Heart left ventricle (tissue), 16 donors: ENCODE data around the gene ZNF500. TPM values are rescaled to one million over a fixed set of nuclear protein-coding genes. Genes with fewer than 3 reads are reported as not detected.

ENCODE experiments used
- ATAC-seq, 4 donors: fragments of 200-7000 bp; cut with Tn5 transposase; one replicate each; pipeline ENCODE4 v1.9.1; 2020 to 2022; ENCODE audit warnings: moderate library complexity in 4 of 4, mild to moderate bottlenecking in 3 of 4, moderate number of reproducible peaks in 1 of 4
- DNase-seq, 5 donors: peaks; one replicate each; pipeline ENCODE4 v3.0.0-alpha.2; 2020
- H3K27ac ChIP-seq, 12 donors: fragments of 200-600 bp; sonication (generic) in 4 of 12; one replicate each; pipeline versions ENCODE4 v1.5.0 to v1.8.0; 2016 to 2022; ENCODE audit warnings: mild to moderate bottlenecking in 2 of 12
- H3K27me3 ChIP-seq, 9 donors: fragments of 200-600 bp; sonication (generic) in 2 of 9; one replicate each; pipeline versions ENCODE4 v1.5.1 to v1.8.0; 2016 to 2022; ENCODE audit warnings: mild to moderate bottlenecking in 3 of 9
- H3K36me3 ChIP-seq, 9 donors: fragments of 200-600 bp; sonication (generic) in 2 of 9; one replicate each; pipeline versions ENCODE4 v1.5.0 to v1.8.0; 2018 to 2022; ENCODE audit warnings: mild to moderate bottlenecking in 2 of 9
- H3K4me1 ChIP-seq, 12 donors: fragments of 200-600 bp; sonication (generic) in 4 of 12; one replicate each; pipeline versions ENCODE4 v1.5.0 to v1.8.0; 2016 to 2022; ENCODE audit warnings: mild to moderate bottlenecking in 3 of 12
- H3K4me3 ChIP-seq, 12 donors: fragments of 200-600 bp; sonication (generic) in 4 of 12; one replicate each; pipeline versions ENCODE4 v1.5.0 to v1.8.0; 2017 to 2022; ENCODE audit warnings: mild to moderate bottlenecking in 9 of 12, moderate library complexity in 4 of 12
- H3K9me3 ChIP-seq, 12 donors: fragments of 200-600 bp; sonication (generic) in 4 of 12; one replicate each; pipeline versions ENCODE4 v1.5.0 to v1.8.0; 2016 to 2022; ENCODE audit warnings: mild to moderate bottlenecking in 1 of 12
- POLR2A ChIP-seq, 2 donors: fragments of 450-650 bp; IDR thresholded peaks; one replicate each; pipeline ENCODE4 v1.6.1; 2017; ENCODE audit warnings: antibody characterized with exemption in 2 of 2, mild to moderate bottlenecking in 2 of 2, moderate library complexity in 2 of 2
- WGBS, 4 donors: extraction: QIAGEN DNeasy Blood & Tissue Kit in 2 of 4; methylation state at CpG; one replicate each; pipeline versions ENCODE4 v1.1.5 to v1.1.7; 2013 to 2018; 5-methylcytosine and 5-hydroxymethylcytosine counted together
- intact Hi-C, 10 donors: fragments of 100-400 bp; cut with DNase I; formaldehyde crosslinking; loops; one replicate each; pipeline versions ENCODE4 v1.11.1 to v1.14.2; 2022
- polyA plus RNA-seq, 2 donors: library from polyadenylated mRNA; stranded (reverse); fragments of 200-250 nt; gene quantifications; one replicate each; pipeline ENCODE4 v1.2.3, GENCODE V29; 2013
- total RNA-seq, 9 donors: library from RNA; depleted of rRNA in 2 of 9; stranded (reverse); fragments of >200 nt in 2 of 9; fragmentation: NEBNext Ultra II Directional in 3 of 9; extraction: Animal tissue kit (Norgen Biotek cat#: 25700) in 3 of 9; gene quantifications; one replicate each; pipeline versions ENCODE4 v1.1.0 to v1.2.4, GENCODE V29; 2016 to 2023
- TF ChIP-seq, protein P1 (sequence below), 12 donors: fragments of 200-600 bp; sonication (generic) in 4 of 12; IDR thresholded peaks; one replicate each; pipeline versions ENCODE4 v1.5.0 to v1.8.0; 2018 to 2022; ENCODE audit warnings: antibody characterized with exemption in 12 of 12, mild to moderate bottlenecking in 5 of 12
- donor health status: ischemic (EF 13 %, LVEDD 7.1; RV severe dilation, severe dysfunction).
- donor health status: healthy with polysubstance abuse.
- donor health status: DM: no; HTN: yes; CAD: no.
- donor health status: DM: no; HTN: no; CAD: no.
- donor health status: ischemic (EF 25% LVEDD 6.9; RV normal size, moderate dysfunction).
- donor health status: ischemic (EF 25% LVEDD 5.7; RV mildly dilated, moderate dysfunction).
- donor health status: healthy.
- donor health status: DM: yes; HTN: yes; CAD: no.
- donor health status: ischemic (EF 35%, LVEDD 5.7; RV mildly dilated, moderate dysfunction).
- donor health status: nonischemic (EF 11% LVEDD 7.7; RV severe dilation, severe dysfunction).
- donor health status: DM: yes; HTN: yes; CAD: no.
- donor health status: PGD.
- donor health status: ischemic (EF 29% LVEDD 5.4; RV normal size, mild dysfunction).
- donor health status: nonischemic (EF 23%, LVEDD 6.1; RV moderate dilation, normal function).

The ZNF500 gene
- total and polyA plus RNA-seq, 11 donors: 4.8 to 11.6 (median 6.5) TPM

DNA sequence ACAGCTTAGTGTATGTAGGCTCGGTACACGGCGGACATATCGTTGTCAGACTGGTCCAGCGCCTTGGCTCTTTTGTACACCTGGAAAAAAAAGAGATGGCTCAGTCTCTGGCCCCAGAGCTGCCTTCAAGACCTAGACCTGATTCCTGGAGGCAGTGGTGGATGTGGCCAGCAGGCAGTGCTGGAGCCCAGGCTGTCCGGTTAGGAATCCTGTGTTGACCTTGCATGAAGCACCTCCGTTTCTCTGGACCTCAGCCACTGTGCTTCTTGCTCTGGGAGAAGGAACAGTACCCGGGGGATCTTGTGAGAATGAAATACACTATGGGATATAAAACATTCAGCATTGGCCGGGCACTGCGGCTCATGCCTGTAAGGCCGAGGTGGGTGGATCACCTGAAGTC is 38.3 kb upstream of the ZNF500 start:
- ATAC-seq: peak; percentile 19 to 48 (median 29)
- TF ChIP-seq, protein P1, sequence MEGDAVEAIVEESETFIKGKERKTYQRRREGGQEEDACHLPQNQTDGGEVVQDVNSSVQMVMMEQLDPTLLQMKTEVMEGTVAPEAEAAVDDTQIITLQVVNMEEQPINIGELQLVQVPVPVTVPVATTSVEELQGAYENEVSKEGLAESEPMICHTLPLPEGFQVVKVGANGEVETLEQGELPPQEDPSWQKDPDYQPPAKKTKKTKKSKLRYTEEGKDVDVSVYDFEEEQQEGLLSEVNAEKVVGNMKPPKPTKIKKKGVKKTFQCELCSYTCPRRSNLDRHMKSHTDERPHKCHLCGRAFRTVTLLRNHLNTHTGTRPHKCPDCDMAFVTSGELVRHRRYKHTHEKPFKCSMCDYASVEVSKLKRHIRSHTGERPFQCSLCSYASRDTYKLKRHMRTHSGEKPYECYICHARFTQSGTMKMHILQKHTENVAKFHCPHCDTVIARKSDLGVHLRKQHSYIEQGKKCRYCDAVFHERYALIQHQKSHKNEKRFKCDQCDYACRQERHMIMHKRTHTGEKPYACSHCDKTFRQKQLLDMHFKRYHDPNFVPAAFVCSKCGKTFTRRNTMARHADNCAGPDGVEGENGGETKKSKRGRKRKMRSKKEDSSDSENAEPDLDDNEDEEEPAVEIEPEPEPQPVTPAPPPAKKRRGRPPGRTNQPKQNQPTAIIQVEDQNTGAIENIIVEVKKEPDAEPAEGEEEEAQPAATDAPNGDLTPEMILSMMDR (IDR thresholded peaks at IDR 0.05): peak in 9 of 12 donors; percentile 20 to 49 (median 35)
- no peak for TF ChIP-seq POLR2A (IDR thresholded peaks at IDR 0.05)
- intact Hi-C loops: loop anchor here in 4 of 10 donors (5.0 to 10.0 kb wide), 2 partner anchors 42 to 150 kb away; partner anchors contain the start of genes SEC14L5 (in 3 of the 4), GLYR1 (in 1 of the 4) and UBN1 (in 1 of the 4)
- H3K4me3 ChIP-seq: no peak overlapping the region
- WGBS, 4 donors: 52 to 61% (median 58%) methylated on average over 11 of the region's 11 CpGs
- peak overlapping the region in 11 of 12 donors; percentile 8 to 92 (median 61) for H3K27ac ChIP-seq
- no peaks in the 10 kb centered on the region for H3K9me3 ChIP-seq
- H3K27me3 ChIP-seq: no peaks in the 10 kb centered on the region
- H3K36me3 ChIP-seq: peaks cover 0 to 62% (median 55%) of the 10 kb centered on the region in 9 donors
- H3K4me1 ChIP-seq: peaks cover 0 to 44% (median 22%) of the 10 kb centered on the region in 12 donors
- DNase-seq: peak; percentile 47 to 81 (median 67)

DNA sequence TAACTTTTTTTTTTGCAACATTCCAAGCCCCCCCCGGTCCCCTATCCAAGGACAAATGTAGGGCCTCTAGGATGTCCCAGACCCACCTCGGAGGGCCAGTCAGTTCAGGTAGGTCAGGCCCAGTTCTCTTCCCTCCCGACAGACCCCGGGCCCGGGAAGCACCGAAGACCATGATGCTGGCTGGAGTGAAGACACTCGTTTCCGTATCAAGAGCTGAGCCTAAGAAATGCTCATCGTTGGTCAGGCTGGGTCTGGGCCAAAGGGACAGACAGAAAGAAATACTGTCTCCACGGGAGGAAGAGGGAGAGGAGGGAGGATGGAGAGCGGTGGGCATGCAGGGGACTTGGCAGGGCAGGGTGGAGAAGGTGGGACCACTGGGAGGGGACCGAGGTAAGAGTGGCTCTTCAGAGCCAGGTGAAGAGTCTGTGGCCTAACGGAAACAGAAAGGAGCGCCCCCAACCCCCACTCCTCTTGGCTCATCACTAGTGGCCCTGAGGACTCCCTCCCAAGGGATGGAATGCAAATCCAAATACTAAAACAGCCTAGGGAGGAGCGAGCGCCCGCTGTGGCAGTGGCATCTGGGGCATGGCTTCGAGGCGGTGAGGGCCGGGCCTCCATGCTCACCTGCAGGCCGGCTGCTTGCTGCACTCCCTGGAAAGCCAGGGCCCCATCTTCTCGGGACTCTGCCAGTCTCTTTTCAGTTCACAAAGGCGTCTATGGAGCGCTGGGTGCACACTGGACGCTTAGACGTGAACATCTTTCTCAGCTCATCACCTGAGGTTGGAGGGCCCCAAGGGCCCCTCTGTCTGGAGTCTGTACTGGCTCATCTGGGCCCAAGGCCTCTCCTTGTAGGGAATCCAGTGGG is 37.2 kb upstream of the ZNF500 start:
- DNase-seq (no peak), ATAC-seq (peak in 1 of 4 donors; percentile 0)
- WGBS, 4 donors: 63 to 78% (median 70%) methylated on average over 26 of the region's 26 CpGs
- H3K27ac ChIP-seq: peak overlapping the region in 9 of 12 donors; percentile 41 to 96 (median 63)
- peaks cover 0 to 56% (median 49%) of the 10 kb centered on the region in 9 donors for H3K36me3 ChIP-seq
- no peak overlapping the region for H3K4me3 ChIP-seq
- H3K27me3 ChIP-seq: no peaks in the 10 kb centered on the region
- TF ChIP-seq, protein P1 (IDR thresholded peaks at IDR 0.05): no peak
- no peak for TF ChIP-seq POLR2A (IDR thresholded peaks at IDR 0.05)
- H3K4me1 ChIP-seq: peaks cover 0 to 50% (median 25%) of the 10 kb centered on the region in 12 donors
- H3K9me3 ChIP-seq: no peaks in the 10 kb centered on the region
- intact Hi-C loops: loop anchor here in 7 of 10 donors (1.0 to 10.0 kb wide), 8 partner anchors 35 to 153 kb away; partner anchors contain the start of genes SEC14L5 (in 4 of the 7), GLYR1 (in 3 of the 7), UBN1 (in 3 of the 7) and ZNF500 (in 2 of the 7)

DNA sequence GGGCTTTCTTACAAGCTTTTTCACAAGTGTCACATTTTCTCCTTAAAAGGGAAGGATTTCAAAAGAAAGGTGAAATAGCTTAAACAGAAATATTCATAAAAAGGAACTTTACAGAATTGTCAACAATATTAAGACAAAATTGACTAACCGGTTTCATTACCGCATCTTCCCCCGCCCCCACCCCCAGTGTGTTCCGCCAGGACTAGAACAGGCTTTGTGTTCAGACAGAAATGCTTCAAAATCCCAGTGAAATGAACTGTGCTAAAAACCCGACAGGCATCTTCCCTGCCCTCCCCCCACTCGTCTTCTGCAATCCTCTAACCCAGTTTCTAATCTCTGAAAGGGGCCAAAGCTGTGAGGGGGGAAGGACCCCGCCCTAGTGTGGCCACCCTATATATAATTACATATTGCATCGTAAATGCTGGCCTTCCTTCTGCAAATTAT is 36.5 kb upstream of the ZNF500 start:
- Histone ChIP-seq H3K4me1 (peaks cover 0 to 50% (median 25%) of the 10 kb centered on the region in 12 donors), H3K27ac (peak overlapping the region in 11 of 12 donors; percentile 84 to 96 (median 90)), H3K4me3 (peak overlapping the region in 10 of 12 donors; percentile 68 to 96 (median 86)), H3K36me3 (peaks cover 0 to 56% (median 45%) of the 10 kb centered on the region in 9 donors), H3K27me3 (no peaks in the 10 kb centered on the region), H3K9me3 (no peaks in the 10 kb centered on the region)
- 64 to 68% (median 67%) methylated on average over 8 of the region's 8 CpGs for WGBS, 4 donors
- DNase-seq (no peak), ATAC-seq (no peak)
- intact Hi-C loops: loop anchor here in 7 of 10 donors (1.0 to 10.0 kb wide), 8 partner anchors 35 to 154 kb away; partner anchors contain the start of genes SEC14L5 (in 4 of the 7), GLYR1 (in 3 of the 7), UBN1 (in 3 of the 7) and ZNF500 (in 2 of the 7)
- TF ChIP-seq, protein P1 (IDR thresholded peaks at IDR 0.05): no peak
- TF ChIP-seq POLR2A (IDR thresholded peaks at IDR 0.05): no peak
